GM23338 (cell line): ENCODE results near the gene MLST8.
"Not testable (repeated sequence)": the region's sequence is repeated elsewhere in the genome, so short reads cannot be mapped to it uniquely, and the experiment has no call there.

Experiments
- CREB1 ChIP-seq: fragments of 250-450 bp; sonication (Bioruptor Pico); IDR thresholded peaks from 2 replicates; pipeline ENCODE4 v1.5.0; 2020; ENCODE audit warnings: low read depth, mild to moderate bottlenecking, moderate library complexity
- EZH2 ChIP-seq: fragments of 200-600 bp; sonication (generic); IDR thresholded peaks from one replicate; pipeline ENCODE4 v1.8.0; 2017; ENCODE audit warnings: antibody characterized with exemption, mild to moderate bottlenecking, low read depth; ENCODE audit not compliant: unreplicated experiment
- EZH2phosphoT487 ChIP-seq: fragments of 200-600 bp; sonication (generic); IDR thresholded peaks from one replicate; pipeline ENCODE4 v1.8.1; 2018; ENCODE audit warnings: antibody characterized with exemption; ENCODE audit not compliant: unreplicated experiment
- JUNB ChIP-seq: IDR thresholded peaks from one replicate; pipeline ENCODE4 v1.6.1; 2016; ENCODE audit warnings: antibody characterized with exemption; ENCODE audit not compliant: unreplicated experiment
- POLR2AphosphoS5 ChIP-seq: IDR thresholded peaks from 2 replicates; pipeline ENCODE4 v1.6.1; 2016; ENCODE audit warnings: antibody characterized with exemption, low read depth
- ZNF331 ChIP-seq: fragments of 250-450 bp; sonication (Bioruptor Pico); IDR thresholded peaks from 2 replicates; pipeline ENCODE4 v1.5.0; 2020; ENCODE audit warnings: low read depth, mild to moderate bottlenecking, moderate library complexity
- TF ChIP-seq, protein P1 (sequence below), 2 experiments: fragments of 200-600 bp in 1 of 2; sonication (generic) in 1 of 2; conservative IDR thresholded peaks; 2 replicates each; pipeline versions ENCODE4 v1.5.1 to v1.6.1; 2016 to 2017; ENCODE audit warnings: antibody characterized with exemption in 2 of 2, low read depth in 2 of 2, mild to moderate bottlenecking in 2 of 2, moderate library complexity in 1 of 2
- TF ChIP-seq, protein P2 (sequence below): IDR thresholded peaks from one replicate; pipeline ENCODE4 v1.6.1; 2018; ENCODE audit warnings: antibody characterized with exemption; ENCODE audit not compliant: unreplicated experiment
- TF ChIP-seq, protein P3 (sequence below): IDR thresholded peaks from 2 replicates; pipeline ENCODE4 v1.6.1; 2016; ENCODE audit warnings: antibody characterized with exemption

DNA sequence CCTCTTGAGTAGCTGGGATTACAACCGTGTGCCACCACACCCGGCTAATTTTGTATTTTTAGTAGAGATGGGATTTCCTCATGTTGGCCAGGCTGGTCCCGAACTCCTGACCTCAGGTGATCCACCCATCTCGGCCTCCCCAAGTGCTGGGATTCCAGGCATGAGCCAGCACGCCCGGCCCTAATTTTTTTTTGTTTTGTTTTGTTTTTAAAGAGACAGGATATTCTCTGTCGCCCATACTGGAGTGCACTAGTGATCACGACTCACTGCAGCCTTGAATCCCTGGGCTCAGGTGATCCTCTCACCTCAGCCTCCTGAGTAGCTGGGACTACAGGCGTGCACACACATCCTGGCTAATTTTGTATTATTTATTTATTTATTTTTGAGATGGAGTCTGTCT is 35.1 kb downstream of the MLST8 start:
- TF ChIP-seq, protein P1, sequence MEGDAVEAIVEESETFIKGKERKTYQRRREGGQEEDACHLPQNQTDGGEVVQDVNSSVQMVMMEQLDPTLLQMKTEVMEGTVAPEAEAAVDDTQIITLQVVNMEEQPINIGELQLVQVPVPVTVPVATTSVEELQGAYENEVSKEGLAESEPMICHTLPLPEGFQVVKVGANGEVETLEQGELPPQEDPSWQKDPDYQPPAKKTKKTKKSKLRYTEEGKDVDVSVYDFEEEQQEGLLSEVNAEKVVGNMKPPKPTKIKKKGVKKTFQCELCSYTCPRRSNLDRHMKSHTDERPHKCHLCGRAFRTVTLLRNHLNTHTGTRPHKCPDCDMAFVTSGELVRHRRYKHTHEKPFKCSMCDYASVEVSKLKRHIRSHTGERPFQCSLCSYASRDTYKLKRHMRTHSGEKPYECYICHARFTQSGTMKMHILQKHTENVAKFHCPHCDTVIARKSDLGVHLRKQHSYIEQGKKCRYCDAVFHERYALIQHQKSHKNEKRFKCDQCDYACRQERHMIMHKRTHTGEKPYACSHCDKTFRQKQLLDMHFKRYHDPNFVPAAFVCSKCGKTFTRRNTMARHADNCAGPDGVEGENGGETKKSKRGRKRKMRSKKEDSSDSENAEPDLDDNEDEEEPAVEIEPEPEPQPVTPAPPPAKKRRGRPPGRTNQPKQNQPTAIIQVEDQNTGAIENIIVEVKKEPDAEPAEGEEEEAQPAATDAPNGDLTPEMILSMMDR (conservative IDR thresholded peaks at IDR 0.05; ENCODE audit: low read depth in 2 of 2) = not testable (repeated sequence)
- not testable (repeated sequence) for TF ChIP-seq POLR2AphosphoS5; EZH2; EZH2phosphoT487; CREB1 (CRISPR knock-in tag); JUNB; ZNF331 (CRISPR knock-in tag)
- TF ChIP-seq, protein P2, sequence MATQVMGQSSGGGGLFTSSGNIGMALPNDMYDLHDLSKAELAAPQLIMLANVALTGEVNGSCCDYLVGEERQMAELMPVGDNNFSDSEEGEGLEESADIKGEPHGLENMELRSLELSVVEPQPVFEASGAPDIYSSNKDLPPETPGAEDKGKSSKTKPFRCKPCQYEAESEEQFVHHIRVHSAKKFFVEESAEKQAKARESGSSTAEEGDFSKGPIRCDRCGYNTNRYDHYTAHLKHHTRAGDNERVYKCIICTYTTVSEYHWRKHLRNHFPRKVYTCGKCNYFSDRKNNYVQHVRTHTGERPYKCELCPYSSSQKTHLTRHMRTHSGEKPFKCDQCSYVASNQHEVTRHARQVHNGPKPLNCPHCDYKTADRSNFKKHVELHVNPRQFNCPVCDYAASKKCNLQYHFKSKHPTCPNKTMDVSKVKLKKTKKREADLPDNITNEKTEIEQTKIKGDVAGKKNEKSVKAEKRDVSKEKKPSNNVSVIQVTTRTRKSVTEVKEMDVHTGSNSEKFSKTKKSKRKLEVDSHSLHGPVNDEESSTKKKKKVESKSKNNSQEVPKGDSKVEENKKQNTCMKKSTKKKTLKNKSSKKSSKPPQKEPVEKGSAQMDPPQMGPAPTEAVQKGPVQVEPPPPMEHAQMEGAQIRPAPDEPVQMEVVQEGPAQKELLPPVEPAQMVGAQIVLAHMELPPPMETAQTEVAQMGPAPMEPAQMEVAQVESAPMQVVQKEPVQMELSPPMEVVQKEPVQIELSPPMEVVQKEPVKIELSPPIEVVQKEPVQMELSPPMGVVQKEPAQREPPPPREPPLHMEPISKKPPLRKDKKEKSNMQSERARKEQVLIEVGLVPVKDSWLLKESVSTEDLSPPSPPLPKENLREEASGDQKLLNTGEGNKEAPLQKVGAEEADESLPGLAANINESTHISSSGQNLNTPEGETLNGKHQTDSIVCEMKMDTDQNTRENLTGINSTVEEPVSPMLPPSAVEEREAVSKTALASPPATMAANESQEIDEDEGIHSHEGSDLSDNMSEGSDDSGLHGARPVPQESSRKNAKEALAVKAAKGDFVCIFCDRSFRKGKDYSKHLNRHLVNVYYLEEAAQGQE = not testable (repeated sequence)
- TF ChIP-seq, protein P3, sequence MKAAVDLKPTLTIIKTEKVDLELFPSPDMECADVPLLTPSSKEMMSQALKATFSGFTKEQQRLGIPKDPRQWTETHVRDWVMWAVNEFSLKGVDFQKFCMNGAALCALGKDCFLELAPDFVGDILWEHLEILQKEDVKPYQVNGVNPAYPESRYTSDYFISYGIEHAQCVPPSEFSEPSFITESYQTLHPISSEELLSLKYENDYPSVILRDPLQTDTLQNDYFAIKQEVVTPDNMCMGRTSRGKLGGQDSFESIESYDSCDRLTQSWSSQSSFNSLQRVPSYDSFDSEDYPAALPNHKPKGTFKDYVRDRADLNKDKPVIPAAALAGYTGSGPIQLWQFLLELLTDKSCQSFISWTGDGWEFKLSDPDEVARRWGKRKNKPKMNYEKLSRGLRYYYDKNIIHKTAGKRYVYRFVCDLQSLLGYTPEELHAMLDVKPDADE = not testable (repeated sequence)
